Stomach (tissue), 4 donors: ENCODE data around the gene PTPRN.
"Not testable (repeated sequence)": the region's sequence is repeated elsewhere in the genome, so short reads cannot be mapped to it uniquely, and the experiment has no call there.

ENCODE experiments used
- POLR2A ChIP-seq, 4 donors: fragments of 450-650 bp; IDR thresholded peaks; one replicate each; pipeline ENCODE4 v1.6.1; 2016; ENCODE audit warnings: antibody characterized with exemption in 4 of 4, control low read depth in 2 of 4, mild to moderate bottlenecking in 1 of 4, moderate library complexity in 1 of 4
- TF ChIP-seq, protein P1 (sequence below), 7 experiments: fragments of 450-650 bp in 4 of 7; fragments of 200-600 bp in 3 of 7; sonication (generic) in 3 of 7; IDR thresholded peaks; one replicate each; pipeline ENCODE4 v1.5.1; 2016 to 2019; ENCODE audit warnings: antibody characterized with exemption in 7 of 7, control low read depth in 2 of 7, mild to moderate bottlenecking in 1 of 7

DNA sequence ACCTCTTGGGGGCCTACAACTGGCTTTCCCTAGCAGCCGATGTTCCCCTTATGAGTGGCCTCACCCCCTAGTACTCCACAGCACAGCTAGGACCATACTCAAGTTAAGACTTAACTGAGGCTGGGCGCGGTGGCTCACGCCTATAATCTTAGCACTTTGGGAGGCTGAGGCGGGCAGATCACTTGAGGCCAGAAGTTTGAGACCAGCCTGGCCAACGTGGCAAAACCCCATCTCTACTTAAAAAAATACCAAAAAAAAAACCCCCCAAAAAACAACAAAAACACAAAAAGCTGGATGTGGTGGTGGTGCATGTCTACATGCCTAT lies 22.1 kb downstream of the PTPRN start:
- TF ChIP-seq, protein P1, sequence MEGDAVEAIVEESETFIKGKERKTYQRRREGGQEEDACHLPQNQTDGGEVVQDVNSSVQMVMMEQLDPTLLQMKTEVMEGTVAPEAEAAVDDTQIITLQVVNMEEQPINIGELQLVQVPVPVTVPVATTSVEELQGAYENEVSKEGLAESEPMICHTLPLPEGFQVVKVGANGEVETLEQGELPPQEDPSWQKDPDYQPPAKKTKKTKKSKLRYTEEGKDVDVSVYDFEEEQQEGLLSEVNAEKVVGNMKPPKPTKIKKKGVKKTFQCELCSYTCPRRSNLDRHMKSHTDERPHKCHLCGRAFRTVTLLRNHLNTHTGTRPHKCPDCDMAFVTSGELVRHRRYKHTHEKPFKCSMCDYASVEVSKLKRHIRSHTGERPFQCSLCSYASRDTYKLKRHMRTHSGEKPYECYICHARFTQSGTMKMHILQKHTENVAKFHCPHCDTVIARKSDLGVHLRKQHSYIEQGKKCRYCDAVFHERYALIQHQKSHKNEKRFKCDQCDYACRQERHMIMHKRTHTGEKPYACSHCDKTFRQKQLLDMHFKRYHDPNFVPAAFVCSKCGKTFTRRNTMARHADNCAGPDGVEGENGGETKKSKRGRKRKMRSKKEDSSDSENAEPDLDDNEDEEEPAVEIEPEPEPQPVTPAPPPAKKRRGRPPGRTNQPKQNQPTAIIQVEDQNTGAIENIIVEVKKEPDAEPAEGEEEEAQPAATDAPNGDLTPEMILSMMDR (IDR thresholded peaks at IDR 0.05) = not testable (repeated sequence)
- TF ChIP-seq POLR2A (IDR thresholded peaks at IDR 0.05) = not testable (repeated sequence)
